Activated CD4-positive, alpha-beta memory T cell treated with anti-CD3 and anti-CD28 coated beads, Interleukin-2, amount 10 ng/mL, durations not matched to agents 7 days and 5 days (primary cell): ENCODE data around the gene PEX6. TPM values are rescaled to one million over a fixed set of nuclear protein-coding genes. Genes with fewer than 3 reads are reported as not detected.
"Not testable (repeated sequence)": the region's sequence is repeated elsewhere in the genome, so short reads cannot be mapped to it uniquely, and the experiment has no call there.

Experiments
- CTCF ChIA-PET: fragments of 350-600 bp; sonication (Branson Sonifier 250); formaldehyde crosslinking; loops from one replicate; lab custom pipeline; 2021; ENCODE audit warnings: antibody characterized with exemption, inconsistent platforms; lab: Charles Lee
- POLR2A ChIA-PET: fragments of 350-600 bp; sonication (Branson Sonifier 250); formaldehyde crosslinking; loops from one replicate; lab custom pipeline; 2021; ENCODE audit warnings: antibody characterized with exemption; lab: Charles Lee
- DNase-seq: peaks from one replicate; pipeline ENCODE4 v3.0.0-alpha.2; 2020
- H3K27ac Mint-ChIP-seq: one replicate; pipeline ENCODE4 v1.8.0; 2021; ENCODE audit warnings: mild to moderate bottlenecking, mixed read lengths
- H3K27me3 Mint-ChIP-seq: one replicate; pipeline ENCODE4 v1.8.0; 2021; ENCODE audit warnings: mixed read lengths
- H3K36me3 Mint-ChIP-seq: one replicate; pipeline ENCODE4 v1.8.0; 2021; ENCODE audit warnings: low read depth, mixed read lengths
- H3K4me1 Mint-ChIP-seq: one replicate; pipeline ENCODE4 v1.8.0; 2021; ENCODE audit warnings: mixed read lengths
- H3K4me3 Mint-ChIP-seq: one replicate; pipeline ENCODE4 v1.8.0; 2021; ENCODE audit warnings: mild to moderate bottlenecking, mixed read lengths
- H3K9me3 Mint-ChIP-seq: one replicate; pipeline ENCODE4 v1.8.0; 2021; ENCODE audit warnings: mixed read lengths
- total RNA-seq, 2 experiments: library from RNA; stranded (reverse); gene quantifications; one replicate each; pipeline ENCODE4 v1.2.3, GENCODE V29; 2021

The PEX6 gene
- total RNA-seq, 2 experiments from 2014 or later, result 27.4 to 29.1 TPM

- peaks cover 13% of the 10 kb centered on the region for H3K4me1 Mint-ChIP-seq
- ChIA-PET POLR2A (interaction anchor here (1.1 to 1.6 kb wide), 2 partner anchors 16 to 33 kb away, joined by 3 to 4 read pairs; partner anchors contain the start of genes CNPY3 and PEX6), CTCF (interaction anchor here (3.3 kb wide), 1 partner anchor 181 kb away, joined by 15 read pairs; no protein-coding TSS in a partner anchor)
- no peak for DNase-seq
- H3K4me3 Mint-ChIP-seq, result no peak overlapping the region
- H3K36me3 Mint-ChIP-seq, result peaks cover 17% of the 10 kb centered on the region
- H3K9me3 Mint-ChIP-seq, result no peaks in the 10 kb centered on the region
- no peak overlapping the region for H3K27ac Mint-ChIP-seq
- peaks cover 3% of the 10 kb centered on the region for H3K27me3 Mint-ChIP-seq
These were observed 16.3 kb downstream of the PEX6 start for GRCh38 chr6:42962502-42963178.

DNA sequence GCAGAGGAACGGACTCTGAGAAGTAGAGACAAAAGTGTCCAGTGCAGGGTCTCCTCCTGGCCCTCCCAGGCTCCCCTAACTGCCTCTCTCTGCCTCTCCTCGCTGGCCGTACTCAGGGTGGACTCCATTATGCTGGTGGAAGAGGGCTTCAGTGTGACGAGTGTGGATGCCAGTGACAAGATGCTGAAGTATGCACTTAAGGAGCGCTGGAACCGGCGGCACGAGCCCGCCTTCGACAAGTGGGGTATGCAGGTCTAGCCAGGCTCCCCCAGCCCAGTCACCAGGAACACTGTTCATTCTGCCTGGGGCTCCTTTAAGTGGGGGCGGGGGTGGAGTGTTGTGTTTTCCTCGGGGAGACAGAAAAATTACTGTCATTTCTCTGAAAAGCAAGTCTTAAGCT, 16.9 kb downstream of the PEX6 start:
- POLR2A ChIA-PET, result interaction anchor here (1.1 kb wide), 1 partner anchor 17 kb away, joined by 3 read pairs; the partner anchor contains the start of gene PEX6
- Mint-ChIP-seq H3K9me3 (no peaks in the 10 kb centered on the region), H3K4me1 (peaks cover 13% of the 10 kb centered on the region), H3K27ac (no peak overlapping the region), H3K4me3 (no peak overlapping the region), H3K36me3 (peaks cover 17% of the 10 kb centered on the region), H3K27me3 (peaks cover 3% of the 10 kb centered on the region)
- CTCF ChIA-PET, result no interaction called here
- DNase-seq, result no peak

DNA sequence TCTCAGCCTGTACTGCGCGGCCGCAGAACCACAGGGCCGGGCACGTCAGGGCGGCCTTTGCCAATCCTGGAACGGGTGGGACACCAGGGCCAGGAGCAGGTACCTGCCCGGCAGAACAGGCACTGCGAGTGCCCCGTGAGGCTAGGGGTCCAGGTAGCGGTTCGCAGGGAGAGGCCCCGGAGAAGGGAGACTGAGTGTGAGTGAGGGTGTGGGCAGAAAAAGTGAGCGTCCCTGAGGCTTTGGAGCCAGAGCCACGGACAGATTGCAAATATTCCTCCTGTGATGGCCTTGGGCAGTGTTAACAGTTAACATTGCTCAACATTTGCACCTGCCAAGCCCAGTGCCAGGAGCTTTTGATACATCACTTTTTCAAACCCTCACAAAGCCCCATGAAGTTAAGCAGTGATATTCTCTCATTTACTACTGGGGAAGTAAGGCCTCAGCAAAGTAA, 17.9 kb downstream of the PEX6 start:
- no peak overlapping the region for H3K27ac Mint-ChIP-seq
- ChIA-PET CTCF (no interaction called here), POLR2A (interaction anchor here (1.2 to 1.3 kb wide), 2 partner anchors 11 to 52 kb away, joined by 3 to 4 read pairs; no protein-coding TSS in a partner anchor)
- H3K4me3 Mint-ChIP-seq, result no peak overlapping the region
- DNase-seq, result no peak
- no peaks in the 10 kb centered on the region for H3K9me3 Mint-ChIP-seq
- peaks cover 13% of the 10 kb centered on the region for H3K36me3 Mint-ChIP-seq
- peaks cover 3% of the 10 kb centered on the region for H3K27me3 Mint-ChIP-seq
- H3K4me1 Mint-ChIP-seq, result peaks cover 13% of the 10 kb centered on the region

GRCh38 chr6:42960243-42961019, 18.6 kb downstream of the PEX6 start, which contains the start of gene GNMT:
GNMT (plus strand) TSS chr6:42960754; CDS start chr6:42960768, 14 bp downstream.
- peaks cover 12% of the 10 kb centered on the region for H3K36me3 Mint-ChIP-seq
- ChIA-PET POLR2A (interaction anchor here (0.7 to 1.3 kb wide), 3 partner anchors 11 to 52 kb away, joined by 3 to 4 read pairs (median 4); partner anchors contain the start of gene PEX6), CTCF (no interaction called here)
- peak; percentile 29 for DNase-seq
- H3K27me3 Mint-ChIP-seq, result peaks cover 3% of the 10 kb centered on the region
- no peaks in the 10 kb centered on the region for H3K9me3 Mint-ChIP-seq
- H3K27ac Mint-ChIP-seq, result no peak within 1 kb of the TSS
- peaks cover 13% of the 10 kb centered on the region for H3K4me1 Mint-ChIP-seq
- peak within 1 kb of the TSS; percentile 18 for H3K4me3 Mint-ChIP-seq

DNA sequence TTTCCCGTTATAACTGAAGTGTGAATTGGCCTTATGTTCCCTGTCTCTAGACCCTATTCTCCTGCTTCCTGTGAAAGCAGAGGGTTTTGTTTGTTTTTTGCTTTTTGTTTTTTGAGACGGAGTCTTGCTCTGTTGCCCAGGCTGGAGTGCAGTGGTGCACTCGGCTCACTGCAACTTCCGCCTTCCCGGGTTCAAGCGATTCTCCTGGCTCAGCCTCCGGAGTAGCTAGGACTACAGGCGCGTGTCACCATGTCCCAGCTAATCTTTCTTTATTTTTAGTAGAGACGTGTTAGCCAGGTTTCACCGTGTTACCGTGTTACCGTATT, 19.1 kb downstream of the PEX6 start:
- no peaks in the 10 kb centered on the region for H3K9me3 Mint-ChIP-seq
- POLR2A ChIA-PET, result interaction anchor here (0.7 kb wide), 1 partner anchor 19 kb away, joined by 4 read pairs; the partner anchor contains the start of gene PEX6
- H3K27me3 Mint-ChIP-seq, result peaks cover 3% of the 10 kb centered on the region

GRCh38 chr6:42958125-42958524, 20.9 kb downstream of the PEX6 start:
- no peak overlapping the region for H3K4me3 Mint-ChIP-seq
- peaks cover 10% of the 10 kb centered on the region for H3K36me3 Mint-ChIP-seq
- ChIA-PET POLR2A (no interaction called here), CTCF (interaction anchor here (0.6 kb wide), 2 partner anchors 182 to 185 kb away, joined by 3 read pairs; no protein-coding TSS in a partner anchor)
- H3K27ac Mint-ChIP-seq, result no peak overlapping the region
- H3K27me3 Mint-ChIP-seq, result peaks cover 3% of the 10 kb centered on the region
- peaks cover 13% of the 10 kb centered on the region for H3K4me1 Mint-ChIP-seq
- DNase-seq, result no peak
- no peaks in the 10 kb centered on the region for H3K9me3 Mint-ChIP-seq

More for the DNA sequence above, 19.1 kb downstream of the PEX6 start:
- CTCF ChIA-PET, result no interaction called here
- peaks cover 13% of the 10 kb centered on the region for H3K4me1 Mint-ChIP-seq
- peak overlapping the region; percentile 18 for H3K4me3 Mint-ChIP-seq
- DNase-seq, result no peak
- no peak overlapping the region for H3K27ac Mint-ChIP-seq
- peaks cover 10% of the 10 kb centered on the region for H3K36me3 Mint-ChIP-seq

DNA sequence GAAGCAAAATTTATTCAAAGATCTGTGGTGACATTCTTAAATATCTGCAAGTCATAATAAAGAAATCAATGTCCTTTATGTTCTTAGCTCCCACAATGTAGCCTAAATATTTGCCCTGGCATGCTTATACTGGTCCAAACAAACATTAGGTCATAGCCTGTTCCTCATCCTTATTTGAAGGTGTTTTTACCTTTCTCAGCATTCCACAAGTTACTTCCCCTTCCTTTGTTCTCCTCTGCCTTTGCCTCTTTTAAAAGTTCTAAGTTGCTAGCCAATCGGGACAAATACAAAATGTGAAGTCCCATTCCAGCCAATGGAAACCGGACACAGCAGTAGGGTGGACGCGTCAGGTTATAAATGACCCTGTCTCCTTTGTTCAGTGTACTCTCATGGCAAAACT, 24.6 kb downstream of the PEX6 start:
- H3K4me3 Mint-ChIP-seq, H3K4me1 Mint-ChIP-seq, H3K9me3 Mint-ChIP-seq, POLR2A ChIA-PET, H3K27me3 Mint-ChIP-seq, H3K27ac Mint-ChIP-seq, DNase-seq, H3K36me3 Mint-ChIP-seq: not testable (repeated sequence)
- CTCF ChIA-PET, result interaction anchor here (1.5 kb wide), 1 partner anchor 189 kb away, joined by 4 read pairs; no protein-coding TSS in a partner anchor

DNA sequence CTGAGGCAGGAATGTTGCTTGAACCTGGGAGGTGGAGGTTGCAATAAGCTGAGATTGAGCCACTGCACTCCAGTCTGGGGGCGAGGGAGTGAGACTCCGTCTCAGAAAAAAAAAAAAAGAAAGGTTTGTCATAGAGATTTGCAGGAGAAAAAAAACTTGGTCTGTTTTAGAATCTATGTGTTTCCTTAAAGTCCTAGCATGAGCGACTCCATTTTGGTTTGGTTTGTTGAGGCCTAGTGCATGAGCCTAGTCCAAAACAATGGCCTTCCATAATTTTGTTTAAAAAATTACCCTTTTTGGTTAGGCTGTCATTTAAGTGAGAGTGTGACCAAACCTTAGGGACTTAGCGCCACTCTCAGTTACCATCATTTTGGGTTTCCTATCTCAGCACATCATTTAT, 26.6 kb downstream of the PEX6 start:
- CTCF ChIA-PET, result no interaction called here
- Mint-ChIP-seq H3K9me3 (no peaks in the 10 kb centered on the region), H3K27me3 (no peaks in the 10 kb centered on the region), H3K4me3 (no peak overlapping the region), H3K27ac (no peak overlapping the region), H3K36me3 (peaks cover 4% of the 10 kb centered on the region), H3K4me1 (no peaks in the 10 kb centered on the region)
- DNase-seq, result no peak
- POLR2A ChIA-PET, result no interaction called here

DNA sequence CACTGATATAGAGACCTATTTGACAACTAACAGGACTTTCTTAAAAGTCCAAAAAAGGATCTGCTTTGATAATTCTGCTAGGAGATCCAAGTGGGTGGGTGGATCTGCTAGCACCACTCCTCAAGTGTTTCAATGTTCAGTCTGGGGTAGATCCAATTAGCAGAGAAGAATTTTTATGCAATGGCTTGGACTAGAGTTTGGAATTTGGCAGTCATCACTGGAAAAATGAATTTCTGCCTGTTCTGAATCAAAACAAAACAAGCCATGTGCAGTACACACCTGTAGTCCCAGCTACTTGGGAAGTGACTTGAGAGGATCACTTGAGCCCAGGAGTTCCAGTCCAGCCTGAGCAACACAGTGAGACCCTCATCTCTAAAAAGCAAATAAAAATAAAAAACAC, 31.0 kb downstream of the PEX6 start:
- Mint-ChIP-seq H3K4me3 (no peak overlapping the region), H3K27me3 (no peaks in the 10 kb centered on the region), H3K4me1 (no peaks in the 10 kb centered on the region), H3K9me3 (no peaks in the 10 kb centered on the region), H3K36me3 (peaks cover 8% of the 10 kb centered on the region), H3K27ac (no peak overlapping the region)
- ChIA-PET CTCF (no interaction called here), POLR2A (no interaction called here)
- no peak for DNase-seq

DNA sequence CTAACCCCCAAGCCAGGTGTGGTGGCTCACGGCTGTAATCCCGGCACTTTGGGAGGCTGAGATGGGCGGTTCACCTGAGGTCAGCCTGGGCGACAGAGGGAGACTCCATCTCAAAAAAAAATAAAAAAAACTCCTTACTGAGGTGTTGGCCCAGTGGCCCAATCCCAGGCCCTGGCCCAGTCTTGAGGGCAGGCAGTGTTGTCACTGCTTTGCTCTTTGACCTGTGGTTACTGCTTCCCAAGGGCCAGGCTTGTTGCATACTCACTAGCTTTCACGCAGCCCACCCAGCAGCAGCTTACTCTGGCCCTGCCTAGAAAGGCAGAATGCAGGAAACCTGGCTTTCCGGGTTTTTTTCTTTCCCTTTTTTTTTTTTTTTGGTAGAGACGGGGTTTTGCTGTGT, 36.5 kb downstream of the PEX6 start:
- H3K4me1 Mint-ChIP-seq, result no peaks in the 10 kb centered on the region
- POLR2A ChIA-PET, result interaction anchor here (1.1 kb wide), 1 partner anchor 13 kb away, joined by 3 read pairs; the partner anchor contains the start of gene CNPY3
- no peak overlapping the region for H3K4me3 Mint-ChIP-seq
- CTCF ChIA-PET, result no interaction called here
- no peak for DNase-seq
- no peak overlapping the region for H3K27ac Mint-ChIP-seq
- H3K36me3 Mint-ChIP-seq, result peaks cover 24% of the 10 kb centered on the region
- H3K27me3 Mint-ChIP-seq, result no peaks in the 10 kb centered on the region
- no peaks in the 10 kb centered on the region for H3K9me3 Mint-ChIP-seq

DNA sequence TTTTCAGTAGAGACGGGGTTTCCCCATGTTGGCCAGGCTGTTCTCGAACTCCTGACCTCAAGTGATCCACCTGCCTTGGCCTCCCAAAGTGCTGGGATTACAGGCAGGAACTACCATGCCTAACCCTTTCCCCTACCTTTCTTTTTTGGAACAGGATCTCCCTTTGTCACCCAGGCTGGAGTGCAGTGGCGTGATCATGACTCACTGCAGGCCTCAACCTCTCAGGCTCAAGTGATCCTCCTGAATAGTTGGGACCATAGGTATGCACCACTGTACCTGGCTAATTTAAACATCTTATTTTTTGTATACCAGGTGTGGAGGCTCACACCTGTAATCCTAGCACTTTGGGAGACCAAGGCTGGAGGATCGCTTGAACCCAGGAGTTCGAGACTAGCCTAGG, 37.6 kb downstream of the PEX6 start:
- H3K4me1 Mint-ChIP-seq, H3K27ac Mint-ChIP-seq, CTCF ChIA-PET, H3K27me3 Mint-ChIP-seq, H3K9me3 Mint-ChIP-seq, DNase-seq, H3K4me3 Mint-ChIP-seq: not testable (repeated sequence)
- peaks cover 32% of the 10 kb centered on the region for H3K36me3 Mint-ChIP-seq
- POLR2A ChIA-PET, result interaction anchor here (3.2 kb wide), 1 partner anchor 12 kb away, joined by 17 read pairs; the partner anchor contains the start of gene CNPY3

- no peak for DNase-seq
- peaks cover 1% of the 10 kb centered on the region for H3K4me1 Mint-ChIP-seq
- POLR2A ChIA-PET, result interaction anchor here (3.2 kb wide), 1 partner anchor 11 kb away, joined by 17 read pairs; the partner anchor contains the start of gene CNPY3
- H3K36me3 Mint-ChIP-seq, result peaks cover 36% of the 10 kb centered on the region
- H3K27ac Mint-ChIP-seq, result no peak overlapping the region
- no peak overlapping the region for H3K4me3 Mint-ChIP-seq
- H3K27me3 Mint-ChIP-seq, result no peaks in the 10 kb centered on the region
- CTCF ChIA-PET, result interaction anchor here (0.8 kb wide), 1 partner anchor 11 kb away, joined by 3 read pairs; the partner anchor contains the start of gene CNPY3
- H3K9me3 Mint-ChIP-seq, result no peaks in the 10 kb centered on the region
These were observed 38.4 kb downstream of the PEX6 start for GRCh38 chr6:42940493-42941045.
